ENCODE measurements around the gene USP13. TPM values are rescaled to one million over a fixed set of nuclear protein-coding genes. Genes with fewer than 3 reads are reported as not detected.
"Not testable (repeated sequence)": the region's sequence is repeated elsewhere in the genome, so short reads cannot be mapped to it uniquely, and the experiment has no call there.

USP13 gene
- total RNA-seq, 1 donor: 14.4 TPM

- TF ChIP-seq CTCF (IDR thresholded peaks at IDR 0.05; ENCODE audit: insufficient read depth, low read length): no peak
- DNase-seq (ENCODE audit: low read depth): no peak
- H3K4me3 ChIP-seq (ENCODE audit: low read depth, low read length): no peak overlapping the region
Observed at GRCh38 chr3:179677884-179678283, 25.0 kb downstream of the USP13 start.

GRCh38 chr3:179681492-179682263 is 28.8 kb downstream of the USP13 start:
- TF ChIP-seq CTCF (IDR thresholded peaks at IDR 0.05; ENCODE audit: insufficient read depth, low read length): no peak
- DNase-seq (ENCODE audit: low read depth): peak; percentile 38
- H3K4me3 ChIP-seq (ENCODE audit: low read depth, low read length): peak overlapping the region; percentile 48

GRCh38 chr3:179682426-179683080 is 29.7 kb downstream of the USP13 start:
- peak overlapping the region; percentile 2 for H3K4me3 ChIP-seq (ENCODE audit: low read depth, low read length)
- TF ChIP-seq CTCF (IDR thresholded peaks at IDR 0.05; ENCODE audit: insufficient read depth, low read length): no peak
- no peak for DNase-seq (ENCODE audit: low read depth)

- DNase-seq (ENCODE audit: low read depth); H3K4me3 ChIP-seq (ENCODE audit: low read depth, low read length): not testable (repeated sequence)
Observed at GRCh38 chr3:179683286-179683685, 30.4 kb downstream of the USP13 start.

- DNase-seq (ENCODE audit: low read depth): no peak
- no peak for TF ChIP-seq CTCF (IDR thresholded peaks at IDR 0.05; ENCODE audit: insufficient read depth, low read length)
- no peak overlapping the region for H3K4me3 ChIP-seq (ENCODE audit: low read depth, low read length)
Observed at GRCh38 chr3:179687967-179688535, 35.2 kb downstream of the USP13 start.

GRCh38 chr3:179688850-179689249 is 36.0 kb downstream of the USP13 start:
- no peak for DNase-seq (ENCODE audit: low read depth)
- no peak overlapping the region for H3K4me3 ChIP-seq (ENCODE audit: low read depth, low read length)
- TF ChIP-seq CTCF (IDR thresholded peaks at IDR 0.05; ENCODE audit: insufficient read depth, low read length): no peak

- no peak overlapping the region for H3K4me3 ChIP-seq (ENCODE audit: low read depth, low read length)
- DNase-seq (ENCODE audit: low read depth): no peak
- TF ChIP-seq CTCF (IDR thresholded peaks at IDR 0.05; ENCODE audit: insufficient read depth, low read length): no peak
Observed at GRCh38 chr3:179694731-179695130, 41.9 kb downstream of the USP13 start.
